K562 (cell line): ENCODE data around the gene ARID4B. TPM values are rescaled to one million over a fixed set of nuclear protein-coding genes. Genes with fewer than 3 reads are reported as not detected.

ENCODE experiments used
- ARID2 ChIP-seq: fragments of 450-650 bp; IDR thresholded peaks from 2 replicates; pipeline ENCODE4 v1.6.1; 2017; ENCODE audit warnings: antibody characterized with exemption, mild to moderate bottlenecking
- C11orf30 ChIP-seq: fragments of 450-650 bp; IDR thresholded peaks from 2 replicates; pipeline ENCODE4 v1.6.1; 2016; ENCODE audit warnings: low read depth, mild to moderate bottlenecking
- CC2D1A ChIP-seq: fragments of 450-650 bp; IDR thresholded peaks from 2 replicates; pipeline ENCODE4 v1.6.1; 2017; ENCODE audit warnings: mild to moderate bottlenecking
- EGR1 ChIP-seq: fragments of 450-650 bp; conservative IDR thresholded peaks from 2 replicates; pipeline ENCODE4 v1.6.1; 2017; ENCODE audit warnings: mild to moderate bottlenecking
- ETS1 ChIP-seq: conservative IDR thresholded peaks from 2 replicates; pipeline ENCODE4 v1.6.1; 2011; ENCODE audit warnings: low read depth, mild to moderate bottlenecking, low read length; ENCODE audit not compliant: control insufficient read depth
- GTF2E2 ChIP-seq: fragments of 200-800 bp; sonication (Bioruptor generic); IDR thresholded peaks from 2 replicates; pipeline ENCODE4 v1.6.1; 2016; ENCODE audit warnings: missing genetic modification characterization, missing compliant biosample characterization
- MNT ChIP-seq, 2 experiments: fragments of 450-650 bp; conservative IDR thresholded peaks; 2 replicates each; pipeline ENCODE4 v1.6.1; 2017; ENCODE audit warnings: mild to moderate bottlenecking in 2 of 2, moderate library complexity in 2 of 2
- NEUROD1 ChIP-seq: fragments of 150-350 bp; IDR thresholded peaks from 2 replicates; pipeline ENCODE4 v1.6.1; 2014; ENCODE audit warnings: borderline replicate concordance, low read length, low read depth; ENCODE audit not compliant: partially characterized antibody
- NR1H2 ChIP-seq: sonication (generic); formaldehyde crosslinking; IDR thresholded peaks from 2 replicates; pipeline ENCODE4 v1.4.0; 2020; ENCODE audit warnings: mild to moderate bottlenecking, missing genetic modification reagents
- PBX2 ChIP-seq, 2 experiments: IDR thresholded peaks in 1 of 2; conservative IDR thresholded peaks in 1 of 2; 2 replicates each; pipeline ENCODE4 v1.6.1; 2016; ENCODE audit warnings: low read depth in 2 of 2, mild to moderate bottlenecking in 1 of 2, missing compliant biosample characterization in 1 of 2, missing genetic modification characterization in 1 of 2, moderate library complexity in 1 of 2
- PML ChIP-seq: IDR thresholded peaks from 2 replicates; pipeline ENCODE4 v1.6.1; 2012; ENCODE audit warnings: low read length, inconsistent platforms
- POLR2A ChIP-seq: fragments of 450-650 bp; conservative IDR thresholded peaks from 2 replicates; pipeline ENCODE4 v1.6.1; 2016
- RBFOX2 ChIP-seq: fragments of 200-400 bp; formaldehyde crosslinking; IDR thresholded peaks from 2 replicates; pipeline ENCODE4 v1.6.1; 2017; ENCODE audit warnings: low read depth, mild to moderate bottlenecking, low read length, moderate library complexity
- SIN3A ChIP-seq, 2 experiments: fragments of 150-350 bp in 1 of 2; IDR thresholded peaks; 2 replicates each; pipeline ENCODE4 v1.6.1; 2011 to 2016; ENCODE audit warnings: borderline replicate concordance in 2 of 2, low read depth in 2 of 2, low read length in 2 of 2, mild to moderate bottlenecking in 2 of 2, moderate library complexity in 2 of 2; ENCODE audit not compliant: control insufficient read depth in 1 of 2
- SMARCA5 ChIP-seq: fragments of 450-650 bp; IDR thresholded peaks from 2 replicates; pipeline ENCODE4 v1.6.1; 2016
- SMARCC2 ChIP-seq: fragments of 450-650 bp; IDR thresholded peaks from 2 replicates; pipeline ENCODE4 v1.6.1; 2017; ENCODE audit warnings: antibody characterized with exemption, moderate library complexity, mild to moderate bottlenecking, low read depth
- SOX6 ChIP-seq: fragments of 450-650 bp; IDR thresholded peaks from 2 replicates; pipeline ENCODE4 v1.6.1; 2014; ENCODE audit warnings: mild to moderate bottlenecking
- YBX1 ChIP-seq: fragments of 450-650 bp; IDR thresholded peaks from 2 replicates; pipeline ENCODE4 v1.7.1; 2016; ENCODE audit warnings: mild to moderate bottlenecking
- ZC3H4 ChIP-seq: sonication (generic); formaldehyde crosslinking; IDR thresholded peaks from 2 replicates; pipeline ENCODE4 v1.9.0; 2021; ENCODE audit warnings: missing genetic modification reagents, borderline replicate concordance
- ZNF143 ChIP-seq: sonication (generic); formaldehyde crosslinking; IDR thresholded peaks from 2 replicates; pipeline ENCODE4 v1.9.0; 2022; ENCODE audit warnings: mild to moderate bottlenecking, missing genetic modification reagents
- ZNF3 ChIP-seq: fragments of 250-450 bp; sonication (Bioruptor Pico); IDR thresholded peaks from 2 replicates; pipeline ENCODE4 v1.5.0; 2021; ENCODE audit warnings: mild to moderate bottlenecking, moderate library complexity
- ZNF395 ChIP-seq: fragments of 200-800 bp; sonication (Bioruptor generic); IDR thresholded peaks from 2 replicates; pipeline ENCODE4 v1.6.1; 2017; ENCODE audit warnings: missing genetic modification characterization, missing compliant biosample characterization
- ZNF699 ChIP-seq: fragments of 250-450 bp; sonication (Bioruptor Pico); IDR thresholded peaks from 2 replicates; pipeline ENCODE4 v1.8.0; 2021; ENCODE audit warnings: mild to moderate bottlenecking, moderate library complexity; ENCODE audit not compliant: insufficient replicate concordance
- polyA plus RNA-seq, 8 experiments: library from polyadenylated mRNA; depleted of rRNA in 4 of 8; stranded (reverse) in 5 of 8; unstranded in 3 of 8; fragments of >200 nt; fragmentation: Nextera tagmentation in 2 of 8; fragmentation: Illumina TruSeq in 1 of 8; extraction: Ambion mirVana in 2 of 8; extraction: Trizol in 1 of 8; gene quantifications; 2 replicates each; pipeline versions ENCODE4 v1.2.1 to v1.2.3, GENCODE V29; 2011 to 2014; ENCODE audit warnings: inconsistent platforms in 1 of 8, missing spikeins in 1 of 8
- total RNA-seq, 7 experiments: library from RNA; depleted of rRNA in 6 of 7; stranded (reverse); fragments of >200 nt in 6 of 7; fragmentation: Illumina TruSeq in 2 of 7; extraction: Trizol in 2 of 7; gene quantifications; 2 replicates each; pipeline versions ENCODE4 v1.2.1 to v1.2.3, GENCODE V29; 2011 to 2021; ENCODE audit warnings: low replicate concordance in 1 of 7

Gene ARID4B
- total and polyA plus RNA-seq, 9 of the 15 experiments (the other 6 are each of a cell fraction or from before 2014, with no cell fraction given), result 8.4 to 38.9 (median 18.5) TPM

GRCh38 chr1:235127732-235128455 lies 200.1 kb downstream of the ARID4B start (continued):
- TF ChIP-seq PBX2 (CRISPR knock-in tag; IDR thresholded peaks at IDR 0.05; ENCODE audit: low read depth), result no peak
- no peak for TF ChIP-seq PBX2 (tag; conservative IDR thresholded peaks at IDR 0.05; ENCODE audit: low read depth)
- TF ChIP-seq SMARCC2, result no peak
- TF ChIP-seq SMARCA5, result no peak
- TF ChIP-seq POLR2A, result no peak
- no peak for TF ChIP-seq MNT (conservative IDR thresholded peaks at IDR 0.05)
- TF ChIP-seq RBFOX2, result no peak
- TF ChIP-seq GTF2E2 (tag), result peak; percentile 20; the same call in 1 of the 2 replicates
- no peak for TF ChIP-seq NEUROD1
- no peak for TF ChIP-seq ARID2
- no peak for TF ChIP-seq PML
- TF ChIP-seq CC2D1A, result no peak
- no peak for TF ChIP-seq ZNF699 (CRISPR knock-in tag)
- peak; percentile 24 to 29; a peak in 1 of 4 replicates for TF ChIP-seq SIN3A (IDR thresholded peaks at IDR 0.05; ENCODE audit: borderline replicate concordance in 2 of 2, control insufficient read depth in 1 of 2, low read depth in 2 of 2, low read length in 2 of 2)
- TF ChIP-seq ZNF143 (CRISPR knock-in tag), result no peak
- TF ChIP-seq NR1H2 (CRISPR knock-in tag), result no peak
- no peak; the same call in 1 of the 2 replicates for TF ChIP-seq ZC3H4 (CRISPR knock-in tag)
- TF ChIP-seq EGR1, result no peak
- TF ChIP-seq SOX6, result no peak
- TF ChIP-seq YBX1, result no peak
- no peak for TF ChIP-seq ZNF395 (CRISPR knock-in tag)
- TF ChIP-seq C11orf30, result no peak
- no peak for TF ChIP-seq ETS1
- TF ChIP-seq ZNF3 (CRISPR knock-in tag), result no peak
